GM12874 (cell line): Measurements from ENCODE around the gene RBM15.

Experiments used
- CTCF ChIP-seq: IDR thresholded peaks from 2 replicates; pipeline ENCODE4 v1.5.1; 2011; ENCODE audit warnings: low read depth, mild to moderate bottlenecking, control low read depth, low read length, moderate library complexity; ENCODE audit not compliant: insufficient read depth

Gene RBM15

GRCh38 chr1:110338886-110339406 lies at the start of gene RBM15:
Gene RBM15, plus strand, starts transcription at chr1:110339377. Its CDS starts 29 bp downstream, at chr1:110339406.
- no peak for TF ChIP-seq CTCF

GRCh38 chr1:110291241-110292030 lies 47.7 kb upstream of the RBM15 start:
- no peak for TF ChIP-seq CTCF

- no peak for TF ChIP-seq CTCF
Observed at GRCh38 chr1:110292031-110292741, 47.0 kb upstream of the RBM15 start.

- no peak for TF ChIP-seq CTCF
Observed at GRCh38 chr1:110293601-110294104, 45.5 kb upstream of the RBM15 start.

- TF ChIP-seq CTCF = no peak
Observed at GRCh38 chr1:110294308-110294707, 44.9 kb upstream of the RBM15 start.

- no peak for TF ChIP-seq CTCF
Observed at GRCh38 chr1:110298991-110299390, 40.2 kb upstream of the RBM15 start.

- no peak for TF ChIP-seq CTCF
Observed at GRCh38 chr1:110300412-110301085, 38.6 kb upstream of the RBM15 start.
